NCI-H187 (cell line): ENCODE data around the gene EPHA8.

Experiments
- DNase-seq, 2 experiments: peaks; one replicate each; lab custom pipeline; 2025; lab: John Stamatoyannopoulos, UW

EPHA8 gene

DNA sequence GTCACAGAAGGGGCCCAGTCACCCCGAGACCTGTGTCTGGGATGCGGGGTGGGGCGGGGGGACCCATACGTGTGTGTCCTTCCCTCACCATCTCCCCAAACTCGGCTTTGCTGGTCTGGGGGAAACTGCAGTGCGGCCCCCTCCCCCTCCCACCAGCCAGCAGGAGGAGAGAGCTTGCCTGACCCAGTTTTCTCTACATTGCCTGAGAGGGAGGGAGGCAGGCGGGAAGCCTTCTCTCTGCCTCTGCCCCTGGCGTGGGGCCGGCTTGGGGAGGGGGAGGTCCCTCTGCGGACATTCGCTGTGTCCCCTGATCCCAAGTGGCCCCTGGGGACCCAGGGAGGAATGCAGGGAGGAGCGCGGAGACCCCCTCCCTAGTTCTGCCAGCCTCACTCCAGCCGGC lies 3.9 kb downstream of the EPHA8 start:
- no peak for DNase-seq

DNA sequence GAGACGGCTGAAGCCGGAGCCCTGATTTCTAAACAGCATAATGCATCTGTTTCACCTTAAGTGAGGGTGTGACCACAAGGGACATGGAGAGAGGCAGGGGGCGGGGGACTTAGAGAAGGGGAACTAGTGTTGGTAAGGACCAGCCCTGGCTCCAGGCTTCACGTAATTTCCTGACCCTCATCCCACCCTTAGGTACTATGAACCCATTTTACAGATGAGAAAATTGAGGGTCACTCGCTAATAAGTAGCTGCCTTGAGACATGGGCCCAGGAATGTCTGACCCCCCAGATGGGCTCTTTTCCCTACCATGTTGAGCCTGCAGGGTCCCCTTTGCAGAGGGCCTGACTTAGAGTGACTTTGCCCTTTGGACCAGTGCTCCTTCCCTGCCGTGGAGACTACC lies 4.7 kb downstream of the EPHA8 start:
- DNase-seq = no peak

DNA sequence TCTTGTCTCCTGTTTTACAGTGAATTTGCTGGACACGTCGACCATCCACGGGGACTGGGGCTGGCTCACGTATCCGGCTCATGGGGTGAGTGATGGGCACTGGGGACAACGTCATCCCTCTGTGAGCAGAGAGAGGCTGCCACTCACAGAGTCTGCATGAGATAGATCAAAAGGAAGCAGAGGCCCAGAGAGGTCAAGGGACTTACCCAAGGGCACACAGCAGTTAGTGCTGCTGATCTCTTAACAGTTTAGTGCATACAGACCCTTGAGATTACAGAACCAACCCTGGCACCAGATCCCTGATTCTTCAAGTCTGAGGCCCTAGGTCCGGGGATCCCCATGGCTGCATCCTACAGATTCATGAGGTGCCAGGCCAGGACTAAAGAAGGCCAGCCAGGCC lies 6.0 kb downstream of the EPHA8 start:
- DNase-seq = no peak

DNA sequence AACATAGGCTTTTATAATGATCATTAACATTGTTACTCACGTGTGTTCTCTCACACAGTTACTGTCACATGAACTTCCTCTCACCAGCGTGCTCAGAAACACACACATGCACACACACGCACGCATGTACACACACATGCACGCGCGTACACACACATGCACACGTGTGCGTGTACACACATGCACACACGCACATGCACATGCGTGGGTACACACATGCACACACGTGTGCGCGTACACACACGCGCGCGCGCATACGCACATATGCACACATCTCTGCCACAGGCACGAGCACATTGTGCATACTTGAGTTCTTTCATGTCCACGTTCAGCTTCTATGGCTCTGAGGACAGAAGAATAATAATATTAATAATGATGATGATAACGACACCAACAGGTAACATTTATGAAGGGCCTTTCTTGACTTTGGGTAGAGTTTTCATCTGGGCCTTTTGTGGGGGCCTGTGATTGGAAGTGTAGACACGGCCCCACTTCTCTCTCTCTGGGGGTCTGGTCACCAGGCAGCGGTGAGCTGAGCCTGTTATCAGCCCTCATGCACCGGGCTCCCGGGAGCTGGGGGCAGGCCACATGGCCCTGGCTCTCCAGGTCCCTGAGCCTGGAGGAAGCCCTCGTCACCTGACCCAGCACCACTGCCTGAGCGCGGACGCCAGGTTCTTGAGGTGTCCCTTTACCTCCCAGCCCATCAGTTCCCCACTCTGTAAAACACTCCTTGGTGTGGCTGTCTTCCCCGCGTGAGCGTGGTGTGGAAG lies 7.0 kb downstream of the EPHA8 start:
- DNase-seq = no peak

DNA sequence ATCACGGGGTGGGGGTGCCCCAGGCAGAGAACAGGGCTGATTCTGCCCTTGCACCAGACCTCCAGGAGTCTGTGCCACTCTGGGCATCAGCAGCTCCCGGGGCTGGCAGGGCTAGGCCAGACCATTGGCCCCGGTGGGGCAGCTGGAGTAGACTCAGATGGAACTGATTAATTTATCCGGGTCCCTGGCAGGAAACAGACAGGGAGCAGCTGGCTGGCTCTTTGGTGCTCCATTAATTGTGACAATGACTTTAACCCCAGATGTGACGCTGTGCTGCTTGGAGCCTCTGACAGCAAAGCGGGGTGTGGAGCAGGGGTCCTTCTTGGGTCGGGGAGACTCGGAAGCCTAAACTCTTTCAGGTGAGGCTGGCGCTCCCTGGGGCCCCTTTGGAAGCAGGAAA lies 9.5 kb downstream of the EPHA8 start:
- no peak for DNase-seq

DNA sequence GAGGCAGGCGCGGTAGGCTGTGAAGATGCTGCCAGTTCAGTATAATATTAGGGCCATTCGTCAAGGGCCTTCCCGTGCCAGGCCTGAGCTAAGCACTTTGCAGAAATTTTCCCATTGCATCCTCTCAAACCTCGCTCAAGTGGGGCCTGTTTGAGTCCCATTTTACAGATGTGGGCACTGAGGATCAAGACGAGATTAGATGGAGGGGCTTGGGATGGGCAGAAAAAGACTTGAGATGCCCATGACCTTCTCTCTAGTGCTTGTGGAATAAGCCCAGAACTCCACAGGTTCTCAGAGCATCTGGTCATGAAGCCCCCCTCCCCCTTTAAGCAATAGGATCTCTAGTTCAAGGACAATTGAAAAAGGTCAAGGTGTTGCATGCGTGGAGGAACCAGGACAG lies 9.9 kb downstream of the EPHA8 start:
- DNase-seq = no peak

DNA sequence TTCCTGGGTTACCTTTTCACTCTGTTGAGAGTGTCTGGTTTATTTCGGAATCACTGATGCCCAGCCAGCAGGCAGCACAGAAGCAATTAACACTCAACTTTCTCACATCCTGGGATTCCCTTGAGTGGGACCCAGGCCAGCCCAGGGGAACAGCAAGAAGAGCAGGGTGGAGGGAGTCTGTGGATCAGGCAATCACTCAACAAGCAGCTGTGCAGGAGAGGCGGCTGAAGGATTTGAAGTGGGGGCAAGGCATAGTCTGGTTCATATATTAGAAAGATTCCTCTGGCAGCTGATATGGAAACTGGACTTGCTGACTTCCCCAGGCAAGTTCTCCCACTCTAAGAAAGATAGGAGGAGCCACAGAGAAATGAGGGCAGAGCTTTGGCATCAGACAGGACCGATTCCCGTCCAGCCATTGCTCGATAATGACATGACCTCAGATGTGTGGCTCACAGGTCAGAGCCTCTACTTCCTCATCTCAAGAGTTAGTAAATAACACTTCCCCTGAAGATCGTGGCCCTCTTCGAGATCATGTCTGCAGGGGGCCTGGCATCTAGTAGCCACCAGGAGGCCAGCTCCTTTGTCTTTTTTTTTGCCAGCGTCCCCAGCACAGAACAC lies 12.4 kb downstream of the EPHA8 start:
- DNase-seq = no peak

DNA sequence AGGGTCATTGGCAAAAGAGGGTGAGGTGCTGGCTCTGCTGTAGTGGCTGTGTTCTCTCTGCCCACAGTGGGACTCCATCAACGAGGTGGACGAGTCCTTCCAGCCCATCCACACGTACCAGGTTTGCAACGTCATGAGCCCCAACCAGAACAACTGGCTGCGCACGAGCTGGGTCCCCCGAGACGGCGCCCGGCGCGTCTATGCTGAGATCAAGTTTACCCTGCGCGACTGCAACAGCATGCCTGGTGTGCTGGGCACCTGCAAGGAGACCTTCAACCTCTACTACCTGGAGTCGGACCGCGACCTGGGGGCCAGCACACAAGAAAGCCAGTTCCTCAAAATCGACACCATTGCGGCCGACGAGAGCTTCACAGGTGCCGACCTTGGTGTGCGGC lies 12.9 kb downstream of the EPHA8 start:
- no peak for DNase-seq

DNA sequence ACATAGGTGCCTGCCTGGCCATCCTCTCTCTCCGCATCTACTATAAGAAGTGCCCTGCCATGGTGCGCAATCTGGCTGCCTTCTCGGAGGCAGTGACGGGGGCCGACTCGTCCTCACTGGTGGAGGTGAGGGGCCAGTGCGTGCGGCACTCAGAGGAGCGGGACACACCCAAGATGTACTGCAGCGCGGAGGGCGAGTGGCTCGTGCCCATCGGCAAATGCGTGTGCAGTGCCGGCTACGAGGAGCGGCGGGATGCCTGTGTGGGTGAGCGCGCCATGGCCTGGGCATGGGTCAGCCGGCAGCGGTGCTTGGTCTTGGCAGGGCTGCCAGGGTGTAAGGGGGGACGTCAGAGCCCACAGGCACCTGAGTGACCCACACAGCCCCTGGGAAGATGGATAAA lies 13.3 kb downstream of the EPHA8 start:
- DNase-seq = no peak

DNA sequence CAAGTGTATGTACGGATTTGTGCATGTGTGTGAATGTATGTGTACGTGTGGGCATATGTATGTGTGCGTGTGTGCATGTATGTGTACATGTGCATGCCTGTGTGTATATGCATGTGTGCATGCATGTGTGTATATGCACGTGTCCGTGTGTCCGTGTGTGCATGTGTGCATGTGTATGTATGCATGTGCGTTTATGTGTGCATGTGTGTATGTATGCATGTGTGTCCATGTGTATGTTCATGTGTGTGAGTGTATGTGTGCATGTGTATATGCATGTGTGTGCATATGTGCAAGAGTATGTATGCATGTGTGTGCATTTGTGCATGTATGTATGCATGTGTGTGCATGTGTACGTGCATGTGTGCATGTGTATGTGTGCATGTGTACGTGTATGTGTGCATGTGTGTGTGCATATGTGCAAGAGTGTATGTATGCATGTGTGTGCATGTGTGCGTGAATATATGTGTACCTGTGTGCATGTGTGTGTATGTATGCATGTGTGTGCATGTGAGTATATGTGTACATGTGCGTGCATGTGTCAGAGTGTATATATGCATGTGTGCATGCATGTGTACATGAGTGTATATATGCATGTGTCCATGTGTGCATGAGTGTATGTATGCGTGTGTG lies 15.6 kb downstream of the EPHA8 start:
- DNase-seq = no peak

DNA sequence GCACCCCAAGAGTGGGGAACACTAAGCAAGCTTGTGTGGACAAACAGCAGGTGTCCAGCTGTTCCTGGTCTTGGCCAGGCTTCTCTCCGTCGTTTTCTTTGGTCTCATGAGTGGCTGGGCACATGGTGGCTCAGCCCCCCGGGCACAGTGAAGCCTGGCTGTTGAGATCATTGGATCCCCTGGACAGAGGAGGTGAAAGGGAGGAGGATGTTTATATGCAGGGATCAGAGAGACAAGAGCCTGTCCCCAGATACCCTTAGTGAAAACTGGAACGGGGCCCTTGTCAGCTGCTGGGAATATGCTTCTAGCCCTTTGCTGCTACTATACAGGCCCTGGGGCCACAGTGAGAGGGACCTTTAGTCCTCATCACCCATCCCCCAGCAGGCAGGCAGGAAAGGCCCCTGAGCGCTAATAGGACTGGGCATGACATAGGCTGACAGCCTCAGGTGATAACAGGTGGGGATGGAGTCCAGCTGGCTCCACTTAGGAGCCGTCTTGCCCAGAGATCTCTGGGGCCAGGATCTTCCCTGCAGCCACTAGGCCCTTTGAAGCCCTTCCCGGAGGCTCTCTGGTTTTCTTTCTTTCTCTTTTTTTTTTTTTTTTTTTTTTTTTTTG lies 16.4 kb downstream of the EPHA8 start:
- no peak for DNase-seq

DNA sequence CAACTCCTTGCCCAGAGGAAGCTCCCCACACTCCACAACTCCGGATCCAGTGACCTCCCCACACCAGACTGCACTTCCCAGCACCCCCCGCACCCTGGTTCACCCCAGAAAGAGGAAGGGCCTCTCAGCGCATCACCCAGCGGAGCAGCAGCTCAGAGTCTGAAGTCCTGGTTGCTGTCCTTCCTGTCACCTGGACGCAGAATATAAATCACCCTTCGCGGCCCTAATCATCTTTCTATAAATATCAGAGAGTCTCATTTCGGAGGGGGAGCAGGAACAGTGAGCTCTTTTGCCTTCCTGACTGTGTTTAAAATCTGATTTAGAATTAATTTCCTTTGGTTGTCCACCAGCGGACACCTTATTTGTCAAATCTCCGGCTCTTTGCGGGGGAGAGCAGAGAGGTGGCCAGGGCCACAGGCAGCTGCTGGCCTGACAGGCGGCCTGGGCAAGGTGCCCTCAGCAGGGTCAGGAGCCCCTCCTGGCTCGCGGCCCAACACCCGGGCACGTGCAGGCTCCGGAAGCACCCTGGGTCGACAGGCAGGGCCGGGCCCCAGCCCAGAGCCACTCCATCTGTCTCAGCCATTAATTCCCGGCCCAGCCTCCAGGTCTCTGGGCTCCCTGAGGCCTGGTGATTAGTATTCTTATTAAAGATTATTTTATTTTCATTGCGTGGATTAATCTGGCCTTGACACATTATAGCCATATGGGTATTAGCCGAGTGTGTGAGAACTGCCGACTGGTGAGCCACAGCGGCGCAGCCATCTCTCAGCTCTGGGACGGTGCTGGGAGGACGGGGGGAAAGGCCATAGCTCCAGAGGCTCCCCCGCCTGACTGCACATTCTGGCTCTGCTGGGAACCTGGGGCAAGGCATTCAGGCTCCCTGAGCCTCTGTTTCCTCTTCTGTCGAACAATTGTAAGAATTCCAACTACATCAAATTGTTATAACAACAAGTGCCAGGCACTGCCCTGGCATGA lies 19.7 kb downstream of the EPHA8 start:
- DNase-seq = no peak

DNA sequence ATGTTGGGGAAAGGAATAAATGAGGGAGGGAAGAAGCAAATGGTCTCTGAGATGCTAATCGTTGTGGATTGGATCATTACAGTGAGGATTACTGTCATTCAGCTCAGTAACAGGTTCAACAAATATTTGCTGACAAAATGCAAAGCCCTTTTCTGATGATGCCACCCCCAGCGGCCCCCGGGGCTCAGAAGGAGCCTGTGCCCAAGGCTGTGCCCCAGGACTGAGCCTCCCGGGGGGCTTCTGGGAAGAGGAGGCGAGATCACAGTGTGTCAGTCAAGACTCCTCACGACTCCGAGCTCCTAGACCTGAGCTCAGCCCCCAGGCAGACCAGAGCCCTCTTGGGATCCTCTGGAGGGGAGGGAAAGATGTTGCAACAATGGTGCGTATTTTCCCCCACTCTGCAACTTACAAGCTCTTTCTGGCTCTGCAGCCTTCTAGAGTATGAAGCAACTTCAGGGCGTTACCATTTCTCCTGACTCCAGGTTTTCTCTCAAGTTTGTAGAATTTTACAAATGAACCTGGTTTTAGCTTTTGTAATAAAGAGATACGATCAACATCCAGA lies 20.8 kb downstream of the EPHA8 start:
- DNase-seq = no peak

DNA sequence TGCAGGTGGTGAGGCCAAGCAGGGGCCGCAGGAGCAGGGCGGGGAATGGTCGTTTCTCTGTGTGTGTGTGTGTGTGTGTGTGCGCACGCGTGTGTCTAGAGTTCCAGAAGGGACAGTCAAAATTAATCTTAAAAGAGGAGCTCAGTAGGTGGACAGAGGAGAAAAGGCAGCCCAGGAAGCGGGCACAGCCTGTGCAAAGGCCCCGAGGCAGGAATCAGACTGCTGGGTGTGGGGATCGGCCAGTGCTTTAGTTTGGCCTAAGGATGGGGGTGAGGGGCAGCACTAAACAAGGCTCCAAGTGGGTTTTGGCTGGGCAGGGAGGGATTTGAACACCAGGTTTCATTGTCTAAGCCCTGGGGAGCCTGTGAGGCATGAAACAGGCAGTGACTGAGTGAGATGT lies 21.7 kb downstream of the EPHA8 start:
- DNase-seq = no peak

DNA sequence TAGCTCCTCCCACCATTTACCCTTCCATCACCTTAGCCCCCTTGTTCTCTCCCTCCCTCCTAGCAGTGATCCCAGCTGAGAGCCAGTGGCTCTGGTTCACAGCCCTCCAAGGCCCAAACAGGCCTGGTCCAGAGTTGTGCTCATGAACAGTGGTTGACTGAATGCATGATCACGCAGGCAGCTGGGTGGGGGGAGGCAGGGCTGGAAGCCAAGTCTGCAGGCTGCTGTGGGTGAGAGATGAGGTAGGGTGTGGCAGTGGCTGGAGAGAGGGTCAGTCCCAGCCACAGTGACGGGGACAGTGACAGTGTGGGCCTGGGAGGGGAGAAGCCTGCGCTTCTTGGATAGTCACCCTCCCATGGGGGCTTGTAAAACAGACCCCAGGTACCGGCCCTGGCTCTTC lies 22.2 kb downstream of the EPHA8 start:
- no peak for DNase-seq

DNA sequence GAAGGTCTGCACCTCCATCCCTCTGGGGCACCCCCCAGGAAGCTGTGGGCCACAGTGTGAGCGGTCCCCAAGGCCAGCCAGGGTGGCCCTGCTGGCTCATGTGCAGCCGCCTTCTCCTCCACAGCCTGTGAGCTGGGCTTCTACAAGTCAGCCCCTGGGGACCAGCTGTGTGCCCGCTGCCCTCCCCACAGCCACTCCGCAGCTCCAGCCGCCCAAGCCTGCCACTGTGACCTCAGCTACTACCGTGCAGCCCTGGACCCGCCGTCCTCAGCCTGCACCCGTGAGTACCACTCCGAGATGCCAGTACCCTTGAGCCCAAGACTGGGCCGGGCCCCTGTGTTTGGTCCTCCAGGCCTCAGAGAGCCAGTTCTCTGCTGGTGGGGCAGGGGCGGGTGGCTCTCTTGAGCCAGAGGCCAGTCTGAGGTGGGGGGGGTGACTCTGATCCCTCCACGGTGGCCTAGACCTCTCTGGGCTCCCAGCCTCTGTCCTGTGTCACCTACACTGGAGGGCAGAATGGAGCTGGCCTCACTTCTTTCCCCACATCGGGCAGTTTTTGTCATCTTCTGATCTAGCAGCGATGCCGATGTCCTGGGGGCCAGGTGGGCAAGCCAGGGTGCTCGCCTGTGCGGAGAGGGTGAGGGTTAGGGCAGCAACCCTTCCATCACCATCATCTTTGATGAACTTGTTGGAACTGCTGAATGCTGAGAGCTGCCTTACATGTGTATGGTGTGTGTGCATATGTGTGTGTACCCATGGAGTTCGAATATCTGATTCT lies 23.3 kb downstream of the EPHA8 start:
- no peak for DNase-seq

DNA sequence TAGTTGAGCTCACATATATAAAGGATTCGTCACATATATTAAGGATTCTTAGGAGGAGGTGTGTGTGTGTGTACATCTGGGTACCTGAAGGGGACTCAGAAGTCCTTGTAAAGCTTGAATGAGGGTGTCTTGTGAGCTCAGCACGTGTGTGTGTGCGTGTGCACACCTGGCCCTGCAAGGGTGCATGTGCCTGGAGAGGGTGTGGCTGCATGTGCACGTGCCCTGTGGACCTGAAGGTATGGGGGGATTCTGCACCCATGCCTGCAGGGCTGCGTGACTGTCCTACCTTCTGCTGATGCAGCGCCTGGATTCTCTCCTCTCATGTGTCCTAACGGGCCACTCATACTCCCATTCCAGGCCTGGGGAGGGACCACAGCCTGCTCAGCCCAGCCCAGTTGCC lies 24.0 kb downstream of the EPHA8 start:
- DNase-seq = peak in 1 of 2 experiments; percentile 64

DNA sequence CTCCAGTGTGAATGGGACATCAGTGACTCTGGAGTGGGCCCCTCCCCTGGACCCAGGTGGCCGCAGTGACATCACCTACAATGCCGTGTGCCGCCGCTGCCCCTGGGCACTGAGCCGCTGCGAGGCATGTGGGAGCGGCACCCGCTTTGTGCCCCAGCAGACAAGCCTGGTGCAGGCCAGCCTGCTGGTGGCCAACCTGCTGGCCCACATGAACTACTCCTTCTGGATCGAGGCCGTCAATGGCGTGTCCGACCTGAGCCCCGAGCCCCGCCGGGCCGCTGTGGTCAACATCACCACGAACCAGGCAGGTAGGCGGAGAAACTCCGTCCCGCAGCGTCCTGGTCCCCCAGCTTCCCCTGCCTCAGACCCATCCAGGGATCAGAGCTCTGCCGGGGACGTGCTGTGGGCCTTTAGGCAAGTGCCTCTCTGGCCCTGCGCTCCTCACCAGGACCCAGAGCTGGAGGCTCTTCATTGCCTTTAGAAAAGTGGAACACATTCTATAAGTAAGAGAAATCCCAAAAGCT lies 25.7 kb downstream of the EPHA8 start:
- DNase-seq = no peak

DNA sequence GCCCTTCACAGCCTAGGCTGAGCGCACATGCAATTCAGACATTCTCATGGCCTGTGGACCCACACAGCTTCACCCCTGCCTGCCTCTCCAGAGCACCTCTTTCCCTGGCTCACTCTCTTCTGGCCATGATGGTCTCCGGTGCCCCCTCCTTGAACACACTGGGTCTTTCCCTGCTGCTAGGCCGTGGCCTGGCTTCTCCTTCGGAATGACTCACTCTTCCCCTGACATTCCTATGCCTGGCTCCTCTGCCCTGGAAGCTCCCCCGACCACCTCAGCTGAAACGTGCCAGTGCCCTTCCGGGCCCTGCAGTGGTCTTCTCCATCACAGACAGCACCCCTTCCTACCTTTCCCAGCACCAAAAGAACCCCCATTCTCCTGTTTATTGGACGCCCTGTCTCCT lies 28.3 kb downstream of the EPHA8 start:
- no peak for DNase-seq

DNA sequence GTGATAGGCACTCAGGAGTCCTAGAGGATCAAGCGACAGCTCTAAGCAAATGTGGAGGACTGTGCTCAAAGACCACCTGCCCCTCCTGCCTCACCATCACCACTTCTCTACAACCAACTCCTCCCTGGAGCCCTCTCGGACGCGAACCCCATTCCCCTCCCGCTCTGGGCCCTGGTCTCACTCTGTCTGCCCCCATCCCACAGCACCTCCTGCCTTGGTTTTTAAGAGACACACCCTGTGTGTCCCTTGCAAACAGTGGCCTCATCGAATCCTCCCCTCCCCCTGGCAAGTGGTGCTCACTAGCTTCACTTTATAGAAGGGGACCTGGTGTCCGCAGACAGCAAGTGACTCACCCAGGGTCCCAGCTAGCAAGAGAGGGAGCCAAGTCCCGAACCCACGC lies 28.8 kb downstream of the EPHA8 start:
- no peak for DNase-seq
